MG63 (cell line): ENCODE data around the gene THSD4. TPM values are rescaled to one million over a fixed set of nuclear protein-coding genes. Genes with fewer than 3 reads are reported as not detected.
A peak's percentile ranks its signal among the peaks of the same experiment; 100 is the strongest.

Experiments
- DNase-seq: peaks from one replicate; pipeline ENCODE4 v3.0.0-alpha.2; 2020
- H3K27me3 ChIP-seq: fragments of 250-450 bp; sonication (Bioruptor Pico); 2 replicates; pipeline ENCODE4 v1.5.1; 2020; ENCODE audit warnings: mild to moderate bottlenecking, moderate library complexity
- H3K36me3 ChIP-seq: fragments of 250-450 bp; sonication (Bioruptor Pico); 2 replicates; pipeline ENCODE4 v1.5.1; 2020; ENCODE audit warnings: mild to moderate bottlenecking, moderate library complexity
- H3K4me3 ChIP-seq: fragments of 250-450 bp; sonication (Bioruptor Pico); 2 replicates; pipeline ENCODE4 v1.5.1; 2020; ENCODE audit warnings: mild to moderate bottlenecking, moderate library complexity
- H3K9me3 ChIP-seq: fragments of 250-450 bp; sonication (Bioruptor Pico); 2 replicates; pipeline ENCODE4 v1.5.1; 2020; ENCODE audit warnings: mild to moderate bottlenecking, moderate library complexity
- total RNA-seq: library from RNA; depleted of rRNA; stranded (reverse); fragments of >200 nt; shearing (Covaris generic); gene quantifications from 2 replicates; pipeline ENCODE4 v1.2.3, GENCODE V29; 2014; ENCODE audit warnings: low replicate concordance

THSD4 gene
- total RNA-seq, 1 experiment from 2014 or later = 10.2 TPM

GRCh38 chr15:71682001-71682400 lies 566.7 kb downstream of the THSD4 start:
- no peaks in the 10 kb centered on the region for H3K36me3 ChIP-seq
- no peak for DNase-seq
- no peaks in the 10 kb centered on the region for H3K9me3 ChIP-seq
- no peak overlapping the region for H3K4me3 ChIP-seq
- no peaks in the 10 kb centered on the region for H3K27me3 ChIP-seq

DNA sequence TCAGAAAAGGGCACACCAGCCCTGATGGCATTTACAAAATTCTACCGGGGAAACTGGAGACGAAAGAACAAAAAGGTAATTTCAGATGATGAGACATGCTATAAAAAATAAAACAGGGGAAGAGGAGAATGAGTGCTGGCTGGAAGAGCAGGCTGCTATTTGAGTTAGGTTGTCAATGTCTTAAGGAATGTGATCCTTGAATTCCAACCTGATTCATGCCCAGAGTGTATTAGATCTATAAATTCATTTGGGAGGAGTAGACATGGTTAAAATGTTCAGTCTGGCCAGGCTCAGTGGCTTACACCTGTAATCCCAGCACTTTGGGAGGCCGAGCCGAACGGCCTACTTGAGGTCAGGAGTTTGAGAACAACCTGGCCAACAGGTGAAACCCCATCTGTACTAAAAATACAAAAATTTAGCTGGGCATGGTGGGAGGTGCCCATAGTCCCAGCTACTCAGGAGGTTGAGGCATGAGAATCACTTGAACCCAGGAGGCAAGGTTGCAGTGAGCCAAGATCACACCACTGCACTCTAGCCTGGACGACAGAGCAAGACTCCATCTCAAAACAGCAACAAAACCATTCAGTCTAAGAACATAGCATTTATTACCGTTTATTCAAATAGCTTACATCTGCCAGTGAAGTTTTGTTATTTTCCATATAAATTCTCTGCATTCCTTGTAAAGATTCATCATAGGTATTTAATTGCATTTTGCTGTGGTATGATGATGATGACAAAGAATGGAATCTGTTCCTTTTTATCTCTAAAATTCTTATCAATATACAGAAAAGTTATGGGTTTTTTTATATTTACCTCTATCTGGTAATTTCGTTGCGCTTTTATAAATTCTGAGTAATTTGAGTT lies 568.4 kb downstream of the THSD4 start:
- H3K27me3 ChIP-seq = no peaks in the 10 kb centered on the region

GRCh38 chr15:71685420-71685993 lies 570.2 kb downstream of the THSD4 start:
- Histone ChIP-seq H3K27me3 (no peaks in the 10 kb centered on the region), H3K4me3 (no peak overlapping the region), H3K9me3 (no peaks in the 10 kb centered on the region), H3K36me3 (no peaks in the 10 kb centered on the region)
- DNase-seq = no peak

More for the DNA sequence above, 568.4 kb downstream of the THSD4 start:
- DNase-seq = no peak
- Histone ChIP-seq H3K36me3 (no peaks in the 10 kb centered on the region), H3K4me3 (no peak overlapping the region), H3K9me3 (no peaks in the 10 kb centered on the region)

DNA sequence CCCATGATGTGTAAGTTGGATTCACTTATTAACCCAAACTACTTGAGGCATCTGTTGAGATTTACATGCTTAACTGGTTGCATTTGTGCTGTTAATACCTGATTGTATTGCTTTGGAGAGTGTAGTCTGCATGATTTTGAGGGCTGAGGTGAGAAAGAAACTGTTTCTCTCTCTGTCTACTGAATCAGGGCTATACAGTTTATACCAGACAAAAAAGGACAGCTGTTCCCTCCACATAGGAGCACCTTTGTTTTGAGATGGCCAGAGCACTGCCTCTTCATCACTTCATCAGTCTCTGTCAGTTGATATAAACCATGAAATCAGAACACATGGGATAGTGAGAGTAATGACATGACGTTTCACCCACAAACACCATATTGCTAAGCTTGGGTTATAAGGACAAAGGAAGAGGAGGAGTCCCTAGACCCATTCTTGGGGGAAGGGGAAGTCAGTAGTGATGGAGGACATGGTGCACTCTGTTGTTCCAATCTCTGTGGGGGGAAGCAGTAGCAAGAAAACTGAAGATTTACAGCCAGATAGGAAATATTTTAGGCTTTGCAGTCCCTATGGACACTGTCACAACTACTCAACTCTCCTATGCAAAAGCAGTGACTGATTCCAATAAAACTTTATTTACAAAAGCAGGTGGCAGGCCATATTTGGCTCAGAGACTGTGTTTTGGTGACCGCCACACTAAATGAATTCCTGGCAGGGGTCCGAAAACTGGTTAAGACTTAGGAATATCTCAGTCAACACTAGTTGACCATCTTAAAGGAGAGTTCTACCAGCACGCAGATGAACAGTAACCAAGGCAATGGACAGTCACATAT lies 571.2 kb downstream of the THSD4 start:
- Histone ChIP-seq H3K36me3 (no peaks in the 10 kb centered on the region), H3K27me3 (no peaks in the 10 kb centered on the region), H3K4me3 (no peak overlapping the region), H3K9me3 (no peaks in the 10 kb centered on the region)
- DNase-seq = no peak

GRCh38 chr15:71687902-71688508 lies 572.7 kb downstream of the THSD4 start:
- H3K36me3 ChIP-seq = no peaks in the 10 kb centered on the region
- H3K27me3 ChIP-seq = no peaks in the 10 kb centered on the region
- H3K4me3 ChIP-seq = no peak overlapping the region
- no peak for DNase-seq
- H3K9me3 ChIP-seq = no peaks in the 10 kb centered on the region

DNA sequence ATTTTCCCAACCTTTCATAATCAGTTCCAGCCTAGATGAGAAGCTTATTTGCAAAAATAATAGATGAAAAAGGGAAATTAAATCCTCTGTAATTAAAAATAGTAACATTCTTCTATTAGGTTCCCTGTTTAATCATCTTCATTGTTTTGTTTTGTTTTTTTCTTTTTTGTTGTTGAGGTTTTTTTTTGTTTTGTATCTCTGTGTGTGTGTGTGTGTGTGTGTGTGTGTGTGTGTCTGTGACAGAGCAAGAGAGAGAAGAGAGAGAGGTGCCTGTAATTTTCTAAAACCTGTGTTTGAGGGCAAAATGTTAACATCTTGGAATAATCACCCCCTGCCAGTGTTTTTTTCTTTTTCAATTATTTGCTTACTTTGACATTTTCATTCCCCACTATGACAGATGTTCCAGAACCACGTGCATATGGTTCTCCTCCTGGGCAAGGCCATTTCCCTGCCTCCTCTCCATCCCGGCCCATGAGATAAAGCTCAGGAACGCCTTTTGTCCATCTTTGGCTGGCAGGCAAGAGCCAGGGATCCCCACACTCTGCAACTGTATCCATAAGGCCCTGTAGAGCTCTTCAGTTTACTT lies 573.3 kb downstream of the THSD4 start:
- H3K9me3 ChIP-seq = no peaks in the 10 kb centered on the region
- no peak overlapping the region for H3K4me3 ChIP-seq
- no peaks in the 10 kb centered on the region for H3K27me3 ChIP-seq
- no peak for DNase-seq
- H3K36me3 ChIP-seq = no peaks in the 10 kb centered on the region

- Histone ChIP-seq H3K4me3 (no peak overlapping the region), H3K27me3 (no peaks in the 10 kb centered on the region), H3K9me3 (no peaks in the 10 kb centered on the region), H3K36me3 (no peaks in the 10 kb centered on the region)
- no peak for DNase-seq
Measured at GRCh38 chr15:71691081-71691457, 575.8 kb downstream of the THSD4 start.

DNA sequence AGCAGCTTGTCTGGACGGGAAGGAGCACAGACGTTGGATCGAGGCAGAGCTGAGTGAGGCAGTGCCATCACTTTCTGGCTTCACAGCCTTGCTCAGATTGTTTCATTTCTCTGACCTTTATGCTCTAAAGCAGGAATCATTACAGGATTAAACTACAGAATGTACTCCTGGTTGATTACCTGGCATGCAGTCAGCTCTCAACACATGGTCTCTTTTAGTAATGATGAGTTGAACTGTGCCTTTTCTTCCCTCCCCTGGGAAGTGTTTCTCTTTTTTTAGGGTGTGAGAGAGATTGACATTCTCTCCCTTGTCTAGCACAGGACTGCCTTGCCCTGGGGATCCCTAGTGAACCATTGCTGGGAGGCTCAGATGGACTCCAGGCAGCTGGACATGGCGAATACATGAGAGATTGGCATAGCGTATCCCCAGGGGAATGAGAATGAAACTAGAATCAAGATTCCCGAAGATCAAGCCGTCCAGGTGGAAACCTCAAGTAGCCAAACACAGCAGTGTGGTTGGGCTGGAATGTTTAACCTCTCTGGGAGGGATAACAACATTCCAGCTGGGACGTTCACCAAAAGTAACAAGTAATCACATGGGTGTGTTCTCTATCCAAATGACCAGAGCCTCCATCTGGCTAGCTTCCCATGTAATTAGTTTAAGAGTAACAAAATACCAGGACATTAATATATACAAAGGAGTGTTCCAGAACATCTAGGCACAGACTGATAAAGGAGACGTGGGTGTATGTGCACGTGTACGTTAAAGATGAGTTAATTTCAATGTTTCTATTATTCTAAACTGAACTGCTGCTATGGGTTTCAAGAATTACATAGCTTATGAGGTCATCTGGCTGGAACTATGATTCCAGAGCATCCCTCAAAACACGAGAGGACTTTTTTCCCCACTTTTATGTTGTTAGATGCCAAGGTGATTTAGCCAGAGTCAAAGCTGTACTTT lies 576.5 kb downstream of the THSD4 start:
- no peaks in the 10 kb centered on the region for H3K36me3 ChIP-seq
- DNase-seq = peak; percentile 54
- no peaks in the 10 kb centered on the region for H3K9me3 ChIP-seq
- H3K4me3 ChIP-seq = no peak overlapping the region
- no peaks in the 10 kb centered on the region for H3K27me3 ChIP-seq

- no peak overlapping the region for H3K4me3 ChIP-seq
- no peak for DNase-seq
- no peaks in the 10 kb centered on the region for H3K36me3 ChIP-seq
- H3K9me3 ChIP-seq = no peaks in the 10 kb centered on the region
- no peaks in the 10 kb centered on the region for H3K27me3 ChIP-seq
Measured at GRCh38 chr15:71697236-71697635, 582.0 kb downstream of the THSD4 start.

- Histone ChIP-seq H3K36me3 (no peaks in the 10 kb centered on the region), H3K27me3 (no peaks in the 10 kb centered on the region), H3K4me3 (no peak overlapping the region), H3K9me3 (no peaks in the 10 kb centered on the region)
- no peak for DNase-seq
Measured at GRCh38 chr15:71698030-71698429, 582.8 kb downstream of the THSD4 start.

GRCh38 chr15:71698742-71699141 lies 583.5 kb downstream of the THSD4 start:
- H3K4me3 ChIP-seq = no peak overlapping the region
- H3K36me3 ChIP-seq = no peaks in the 10 kb centered on the region
- no peak for DNase-seq
- H3K27me3 ChIP-seq = no peaks in the 10 kb centered on the region
- no peaks in the 10 kb centered on the region for H3K9me3 ChIP-seq

- H3K9me3 ChIP-seq = no peaks in the 10 kb centered on the region
- no peaks in the 10 kb centered on the region for H3K27me3 ChIP-seq
- no peak for DNase-seq
- H3K36me3 ChIP-seq = no peaks in the 10 kb centered on the region
- no peak overlapping the region for H3K4me3 ChIP-seq
Measured at GRCh38 chr15:71699977-71700376, 584.7 kb downstream of the THSD4 start.

- Histone ChIP-seq H3K9me3 (no peaks in the 10 kb centered on the region), H3K27me3 (no peaks in the 10 kb centered on the region), H3K4me3 (no peak overlapping the region), H3K36me3 (no peaks in the 10 kb centered on the region)
- no peak for DNase-seq
Measured at GRCh38 chr15:71701808-71702207, 586.5 kb downstream of the THSD4 start.

GRCh38 chr15:71702496-71702895 lies 587.2 kb downstream of the THSD4 start:
- no peak for DNase-seq
- Histone ChIP-seq H3K36me3 (no peaks in the 10 kb centered on the region), H3K9me3 (no peaks in the 10 kb centered on the region)

DNA sequence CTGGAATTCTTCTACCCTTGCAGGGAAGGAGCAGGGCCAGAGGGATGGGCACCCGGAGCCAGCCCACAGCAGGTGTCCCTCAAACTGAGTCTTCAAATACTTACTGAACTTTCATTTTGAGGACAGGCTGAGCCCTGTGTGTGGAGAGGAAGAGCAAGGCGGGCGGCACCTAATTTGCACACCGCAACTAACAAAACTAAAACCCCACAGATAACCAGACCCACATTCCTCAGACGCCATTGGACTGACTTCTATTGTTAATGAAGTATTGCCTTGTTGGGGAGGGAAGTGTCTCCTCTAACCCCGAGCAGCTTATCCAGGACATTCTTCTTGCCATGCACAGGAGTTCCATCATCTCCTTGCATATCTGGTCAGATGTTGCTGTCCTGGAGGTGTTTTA lies 589.9 kb downstream of the THSD4 start:
- peak; percentile 9 for DNase-seq
- Histone ChIP-seq H3K27me3 (no peaks in the 10 kb centered on the region), H3K4me3 (no peak overlapping the region), H3K9me3 (no peaks in the 10 kb centered on the region), H3K36me3 (no peaks in the 10 kb centered on the region)

More at GRCh38 chr15:71702496-71702895, 587.2 kb downstream of the THSD4 start:
- Histone ChIP-seq H3K4me3 (no peak overlapping the region), H3K27me3 (no peaks in the 10 kb centered on the region)
